K562 (cell line): ENCODE measurements around the gene DHDDS. TPM values are rescaled to one million over a fixed set of nuclear protein-coding genes. Genes with fewer than 3 reads are reported as not detected.

Experiments used
- C11orf30 ChIP-seq: fragments of 450-650 bp; IDR thresholded peaks from 2 replicates; pipeline ENCODE4 v1.6.1; 2016; ENCODE audit warnings: low read depth, mild to moderate bottlenecking
- CHD7 ChIP-seq: fragments of 200-600 bp; sonication (generic); IDR thresholded peaks from one replicate; pipeline ENCODE4 v1.6.1; 2012; ENCODE audit warnings: mild to moderate bottlenecking, low read depth, low read length, inconsistent platforms
- ELF1 ChIP-seq: fragments of 200-800 bp; sonication (Bioruptor generic); IDR thresholded peaks from 2 replicates; pipeline ENCODE4 v1.6.1; 2016; ENCODE audit warnings: missing genetic modification characterization, missing compliant biosample characterization
- EZH2 ChIP-seq: IDR thresholded peaks from 2 replicates; pipeline ENCODE4 v1.6.1; 2012; ENCODE audit warnings: low read depth, mild to moderate bottlenecking, inconsistent platforms, low read length, borderline replicate concordance
- FOXK2 ChIP-seq, 2 experiments: fragments of 450-650 bp; IDR thresholded peaks in 1 of 2; conservative IDR thresholded peaks in 1 of 2; 2 replicates each; pipeline ENCODE4 v1.6.1; 2016; ENCODE audit warnings: low read depth in 2 of 2, mild to moderate bottlenecking in 1 of 2
- HDAC6 ChIP-seq: IDR thresholded peaks from 2 replicates; pipeline ENCODE4 v1.6.1; 2012; ENCODE audit warnings: low read depth, mild to moderate bottlenecking, control low read depth, inconsistent platforms, low read length, moderate library complexity
- KAT2B ChIP-seq: IDR thresholded peaks from one replicate; pipeline ENCODE4 v1.6.1; 2012; ENCODE audit warnings: low read depth, mild to moderate bottlenecking, control low read depth, inconsistent platforms, low read length, moderate library complexity
- MECOM ChIP-seq: fragments of 250-450 bp; sonication (Bioruptor Pico); IDR thresholded peaks from 2 replicates; pipeline ENCODE4 v1.8.0; 2022; ENCODE audit warnings: inconsistent platforms
- MED1 ChIP-seq: sonication (generic); formaldehyde crosslinking; IDR thresholded peaks from 2 replicates; pipeline ENCODE4 v1.8.1; 2023; ENCODE audit warnings: missing genetic modification reagents, borderline replicate concordance
- RBM15 ChIP-seq: fragments of 200-400 bp; formaldehyde crosslinking; IDR thresholded peaks from 2 replicates; pipeline ENCODE4 v1.6.1; 2018; ENCODE audit warnings: mild to moderate bottlenecking, low read length, moderate library complexity; ENCODE audit not compliant: insufficient read depth
- SMARCB1 ChIP-seq: IDR thresholded peaks from 2 replicates; pipeline ENCODE4 v1.6.1; 2011; ENCODE audit warnings: improper control_type of control experiment, low read depth; ENCODE audit not compliant: insufficient read length
- SREBF1 ChIP-seq: fragments of 150-350 bp; IDR thresholded peaks from 2 replicates; pipeline ENCODE4 v1.6.1; 2014; ENCODE audit warnings: antibody characterized with exemption, low read depth, low read length, borderline replicate concordance
- ZBTB8A ChIP-seq: fragments of 450-650 bp; IDR thresholded peaks from 2 replicates; pipeline ENCODE4 v1.6.1; 2018; ENCODE audit warnings: mild to moderate bottlenecking, moderate library complexity; ENCODE audit not compliant: partially characterized antibody
- ZC3H11A ChIP-seq: IDR thresholded peaks from 2 replicates; pipeline ENCODE4 v1.6.1; 2012; ENCODE audit warnings: low read depth, low read length, improper control_type of control experiment
- ZFP30 ChIP-seq: fragments of 250-450 bp; sonication (Bioruptor Pico); IDR thresholded peaks from 2 replicates; pipeline ENCODE4 v1.8.0; 2022; ENCODE audit warnings: moderate library complexity, mild to moderate bottlenecking, inconsistent platforms, borderline replicate concordance
- ZFX ChIP-seq: sonication (generic); formaldehyde crosslinking; IDR thresholded peaks from 2 replicates; pipeline ENCODE4 v1.8.0; 2022; ENCODE audit warnings: mild to moderate bottlenecking, missing genetic modification reagents, moderate library complexity
- ZNF263 ChIP-seq: sonication (generic); formaldehyde crosslinking; IDR thresholded peaks from 2 replicates; pipeline ENCODE4 v1.8.0; 2022; ENCODE audit warnings: mild to moderate bottlenecking, missing genetic modification reagents, borderline replicate concordance
- polyA plus RNA-seq, 8 experiments: library from polyadenylated mRNA; depleted of rRNA in 4 of 8; stranded (reverse) in 5 of 8; unstranded in 3 of 8; fragments of >200 nt; fragmentation: Nextera tagmentation in 2 of 8; fragmentation: Illumina TruSeq in 1 of 8; extraction: Ambion mirVana in 2 of 8; extraction: Trizol in 1 of 8; gene quantifications; 2 replicates each; pipeline versions ENCODE4 v1.2.1 to v1.2.3, GENCODE V29; 2011 to 2014; ENCODE audit warnings: inconsistent platforms in 1 of 8, missing spikeins in 1 of 8
- total RNA-seq, 7 experiments: library from RNA; depleted of rRNA in 6 of 7; stranded (reverse); fragments of >200 nt in 6 of 7; fragmentation: Illumina TruSeq in 2 of 7; extraction: Trizol in 2 of 7; gene quantifications; 2 replicates each; pipeline versions ENCODE4 v1.2.1 to v1.2.3, GENCODE V29; 2011 to 2021; ENCODE audit warnings: low replicate concordance in 1 of 7
- TF ChIP-seq, protein P1 (sequence below): fragments of 450-650 bp; IDR thresholded peaks from 2 replicates; pipeline ENCODE4 v1.6.1; 2016

Gene DHDDS
- total and polyA plus RNA-seq, 9 of the 15 experiments (the other 6 are each of a cell fraction or from before 2014, with no cell fraction given): 33.3 to 55.0 (median 44.3) TPM

DNA sequence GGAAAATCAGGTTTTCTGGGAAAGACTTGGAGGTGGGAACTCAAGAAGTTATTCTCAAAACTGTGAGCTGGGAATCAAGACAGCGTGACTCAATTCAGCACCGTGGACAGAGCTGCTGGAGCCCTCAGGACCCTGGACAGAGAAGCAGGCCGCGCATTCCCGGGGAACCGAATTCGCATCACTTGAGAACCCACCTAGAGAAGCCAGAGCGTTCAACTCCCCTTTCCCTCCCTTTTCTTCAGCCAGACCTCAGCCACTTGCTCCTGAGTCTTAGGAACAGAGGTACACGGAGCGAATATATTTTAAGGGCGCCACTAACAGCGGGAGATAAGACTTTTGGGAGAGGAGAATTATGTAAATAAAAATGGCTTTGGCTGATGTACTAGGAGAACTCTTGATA, 23.5 kb upstream of the DHDDS start (continued):
- peak; percentile 98; the same call in 1 of the 2 replicates for TF ChIP-seq MED1
- TF ChIP-seq MECOM: peak; percentile 90
- TF ChIP-seq, protein P1, sequence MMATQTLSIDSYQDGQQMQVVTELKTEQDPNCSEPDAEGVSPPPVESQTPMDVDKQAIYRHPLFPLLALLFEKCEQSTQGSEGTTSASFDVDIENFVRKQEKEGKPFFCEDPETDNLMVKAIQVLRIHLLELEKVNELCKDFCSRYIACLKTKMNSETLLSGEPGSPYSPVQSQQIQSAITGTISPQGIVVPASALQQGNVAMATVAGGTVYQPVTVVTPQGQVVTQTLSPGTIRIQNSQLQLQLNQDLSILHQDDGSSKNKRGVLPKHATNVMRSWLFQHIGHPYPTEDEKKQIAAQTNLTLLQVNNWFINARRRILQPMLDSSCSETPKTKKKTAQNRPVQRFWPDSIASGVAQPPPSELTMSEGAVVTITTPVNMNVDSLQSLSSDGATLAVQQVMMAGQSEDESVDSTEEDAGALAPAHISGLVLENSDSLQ: no peak
- TF ChIP-seq FOXK2 (conservative IDR thresholded peaks at IDR 0.05 in 1 of 2, IDR thresholded peaks at IDR 0.05 in 1 of 2; ENCODE audit: low read depth in 2 of 2): no peak
- TF ChIP-seq ZBTB8A: no peak
- no peak for TF ChIP-seq EZH2
- no peak for TF ChIP-seq C11orf30
- peak; percentile 78 for TF ChIP-seq ZFX (CRISPR knock-in tag)
- no peak for TF ChIP-seq ELF1 (tag)
- TF ChIP-seq KAT2B: no peak
- TF ChIP-seq ZFP30: no peak
- TF ChIP-seq HDAC6: no peak
- TF ChIP-seq CHD7: no peak
- peak; percentile 98 for TF ChIP-seq SREBF1
- TF ChIP-seq ZNF263 (CRISPR knock-in tag): peak; percentile 96
- peak; percentile 100 for TF ChIP-seq SMARCB1
- TF ChIP-seq ZC3H11A: peak; percentile 75; the same call in 1 of the 2 replicates
- TF ChIP-seq RBM15: no peak
